ENCODE results near the gene STK38L.
A peak's percentile ranks its signal among the peaks of the same experiment; 100 is the strongest.

The STK38L gene

GRCh38 chr12:27330846-27331245 is 86.8 kb downstream of the STK38L start:
- TF ChIP-seq CTCF (IDR thresholded peaks at IDR 0.05; ENCODE audit: borderline replicate concordance, insufficient read depth, low read depth, low read length) = no peak
- H3K4me3 ChIP-seq (ENCODE audit: low read depth, low read length) = no peak overlapping the region

GRCh38 chr12:27331291-27331926 is 87.3 kb downstream of the STK38L start:
- no peak for TF ChIP-seq CTCF (IDR thresholded peaks at IDR 0.05; ENCODE audit: borderline replicate concordance, insufficient read depth, low read depth, low read length)
- peak overlapping the region; percentile 90 for H3K4me3 ChIP-seq (ENCODE audit: low read depth, low read length)

GRCh38 chr12:27331927-27332324 is 87.8 kb downstream of the STK38L start:
- no peak for TF ChIP-seq CTCF (IDR thresholded peaks at IDR 0.05; ENCODE audit: borderline replicate concordance, insufficient read depth, low read depth, low read length)
- H3K4me3 ChIP-seq (ENCODE audit: low read depth, low read length) = peak overlapping the region; percentile 90

GRCh38 chr12:27332407-27332713 is 88.3 kb downstream of the STK38L start:
- TF ChIP-seq CTCF (IDR thresholded peaks at IDR 0.05; ENCODE audit: borderline replicate concordance, insufficient read depth, low read depth, low read length) = no peak
- peak overlapping the region; percentile 90 for H3K4me3 ChIP-seq (ENCODE audit: low read depth, low read length)

- peak within 1 kb of the TSS; percentile 90 for H3K4me3 ChIP-seq (ENCODE audit: low read depth, low read length)
- no peak for TF ChIP-seq CTCF (IDR thresholded peaks at IDR 0.05; ENCODE audit: borderline replicate concordance, insufficient read depth, low read depth, low read length)
These were observed 88.8 kb downstream of the STK38L start, which contains the start of gene BMAL2 for GRCh38 chr12:27332714-27333402. TSS of gene BMAL2 (plus strand) at chr12:27332836. CDS start at chr12:27333073, 237 bp downstream.

- H3K4me3 ChIP-seq (ENCODE audit: low read depth, low read length) = peak overlapping the region; percentile 90
- TF ChIP-seq CTCF (IDR thresholded peaks at IDR 0.05; ENCODE audit: borderline replicate concordance, insufficient read depth, low read depth, low read length) = no peak
These were observed 89.4 kb downstream of the STK38L start for GRCh38 chr12:27333403-27334009.
